Peyer's patch (tissue), 4 donors: Measurements from ENCODE around the gene MLPH. TPM values are rescaled to one million over a fixed set of nuclear protein-coding genes. Genes with fewer than 3 reads are reported as not detected.

Source experiments
- DNase-seq, 3 donors: peaks; one replicate each; pipeline ENCODE4 v3.0.0-alpha.2; 2017 to 2019
- H3K27ac ChIP-seq, 4 donors: fragments of 200-600 bp; sonication (generic); one replicate each; pipeline ENCODE4 v1.5.1; 2016 to 2019
- H3K27me3 ChIP-seq, 2 donors: fragments of 200-600 bp; sonication (generic); one replicate each; pipeline ENCODE4 v1.5.1; 2019
- H3K36me3 ChIP-seq, 3 donors: fragments of 200-600 bp; sonication (generic); one replicate each; pipeline ENCODE4 v1.5.1; 2016 to 2019
- H3K4me1 ChIP-seq, 4 donors: fragments of 200-600 bp; sonication (generic); one replicate each; pipeline ENCODE4 v1.5.1; 2016 to 2019
- H3K4me3 ChIP-seq, 4 donors: fragments of 200-600 bp; sonication (generic); 1 replicate in 3 of 4; 2 replicates in 1 of 4; pipeline ENCODE4 v1.5.1; 2016 to 2019; ENCODE audit warnings: mild to moderate bottlenecking in 1 of 4
- H3K9me3 ChIP-seq, 4 donors: fragments of 200-600 bp; sonication (generic); one replicate each; pipeline ENCODE4 v1.5.1; 2016 to 2019; ENCODE audit warnings: mild to moderate bottlenecking in 1 of 4
- CTCF ChIP-seq, 6 experiments: fragments of 450-650 bp in 4 of 6; fragments of 200-600 bp in 2 of 6; sonication (generic) in 1 of 6; IDR thresholded peaks; one replicate each; pipeline ENCODE4 v1.5.1; 2017 to 2019; ENCODE audit warnings: antibody characterized with exemption in 6 of 6, mild to moderate bottlenecking in 3 of 6, moderate library complexity in 1 of 6
- POLR2A ChIP-seq, 2 donors: fragments of 450-650 bp; IDR thresholded peaks; one replicate each; pipeline ENCODE4 v1.5.1; 2017; ENCODE audit warnings: antibody characterized with exemption in 2 of 2, mild to moderate bottlenecking in 2 of 2, moderate library complexity in 2 of 2
- total RNA-seq, 4 donors: library from RNA; depleted of rRNA; stranded (reverse); fragments of >200 nt; gene quantifications; one replicate each; pipeline ENCODE4 v1.1.0, GENCODE V29; 2016

MLPH gene
- total RNA-seq, 4 donors from 2014 or later, result 82.5 to 195 (median 116) TPM

GRCh38 chr2:237451643-237452469 is 35.2 kb upstream of the MLPH start:
- no peaks in the 10 kb centered on the region for H3K9me3 ChIP-seq
- H3K36me3 ChIP-seq, result no peaks in the 10 kb centered on the region
- peaks cover 0 to 14% (median 0%) of the 10 kb centered on the region in 4 donors for H3K4me1 ChIP-seq
- DNase-seq, result no peak
- H3K27me3 ChIP-seq, result no peaks in the 10 kb centered on the region
- H3K4me3 ChIP-seq, result no peak overlapping the region
- peak overlapping the region in 2 of 4 donors; percentile 25 to 55 for H3K27ac ChIP-seq
- TF ChIP-seq CTCF (IDR thresholded peaks at IDR 0.05) (no peak), POLR2A (IDR thresholded peaks at IDR 0.05) (no peak)

GRCh38 chr2:237452861-237453260 is 34.2 kb upstream of the MLPH start:
- no peak overlapping the region for H3K4me3 ChIP-seq
- no peak for DNase-seq
- peaks cover 0 to 14% (median 0%) of the 10 kb centered on the region in 4 donors for H3K4me1 ChIP-seq
- H3K9me3 ChIP-seq, result no peaks in the 10 kb centered on the region
- TF ChIP-seq CTCF (IDR thresholded peaks at IDR 0.05), result no peak
- no peak for TF ChIP-seq POLR2A (IDR thresholded peaks at IDR 0.05)
- H3K27me3 ChIP-seq, result no peaks in the 10 kb centered on the region
- H3K36me3 ChIP-seq, result no peaks in the 10 kb centered on the region
- no peak overlapping the region for H3K27ac ChIP-seq

- H3K4me1 ChIP-seq, result peaks cover 0 to 10% (median 0%) of the 10 kb centered on the region in 4 donors
Measured at GRCh38 chr2:237453671-237454070, 33.4 kb upstream of the MLPH start.

GRCh38 chr2:237455764-237456163 is 31.3 kb upstream of the MLPH start:
- TF ChIP-seq POLR2A (IDR thresholded peaks at IDR 0.05), result no peak
- TF ChIP-seq CTCF (IDR thresholded peaks at IDR 0.05), result no peak
- Histone ChIP-seq H3K27ac (peak overlapping the region in 2 of 4 donors; percentile 24 to 39), H3K4me3 (no peak overlapping the region), H3K27me3 (no peaks in the 10 kb centered on the region), H3K36me3 (no peaks in the 10 kb centered on the region), H3K9me3 (no peaks in the 10 kb centered on the region), H3K4me1 (no peaks in the 10 kb centered on the region)
- no peak for DNase-seq

More at GRCh38 chr2:237453671-237454070, 33.4 kb upstream of the MLPH start:
- Histone ChIP-seq H3K27ac (no peak overlapping the region), H3K9me3 (no peaks in the 10 kb centered on the region), H3K36me3 (no peaks in the 10 kb centered on the region), H3K27me3 (no peaks in the 10 kb centered on the region), H3K4me3 (no peak overlapping the region)
- DNase-seq, result no peak
- TF ChIP-seq POLR2A (IDR thresholded peaks at IDR 0.05), result no peak
- no peak for TF ChIP-seq CTCF (IDR thresholded peaks at IDR 0.05)

- no peaks in the 10 kb centered on the region for H3K9me3 ChIP-seq
- no peaks in the 10 kb centered on the region for H3K36me3 ChIP-seq
- DNase-seq, result no peak
- TF ChIP-seq CTCF (IDR thresholded peaks at IDR 0.05) (no peak), POLR2A (IDR thresholded peaks at IDR 0.05) (no peak)
- H3K27me3 ChIP-seq, result no peaks in the 10 kb centered on the region
- H3K4me1 ChIP-seq, result no peaks in the 10 kb centered on the region
- peak overlapping the region in 2 of 4 donors; percentile 24 to 39 for H3K27ac ChIP-seq
- H3K4me3 ChIP-seq, result no peak overlapping the region
Measured at GRCh38 chr2:237456200-237456843, 30.7 kb upstream of the MLPH start.
